Measurements from ENCODE around the gene PLA2G7. TPM values are rescaled to one million over a fixed set of nuclear protein-coding genes. Genes with fewer than 3 reads are reported as not detected.

PLA2G7 gene
- total RNA-seq, 2 donors from 2014 or later: 1.2 to 2.9 TPM

DNA sequence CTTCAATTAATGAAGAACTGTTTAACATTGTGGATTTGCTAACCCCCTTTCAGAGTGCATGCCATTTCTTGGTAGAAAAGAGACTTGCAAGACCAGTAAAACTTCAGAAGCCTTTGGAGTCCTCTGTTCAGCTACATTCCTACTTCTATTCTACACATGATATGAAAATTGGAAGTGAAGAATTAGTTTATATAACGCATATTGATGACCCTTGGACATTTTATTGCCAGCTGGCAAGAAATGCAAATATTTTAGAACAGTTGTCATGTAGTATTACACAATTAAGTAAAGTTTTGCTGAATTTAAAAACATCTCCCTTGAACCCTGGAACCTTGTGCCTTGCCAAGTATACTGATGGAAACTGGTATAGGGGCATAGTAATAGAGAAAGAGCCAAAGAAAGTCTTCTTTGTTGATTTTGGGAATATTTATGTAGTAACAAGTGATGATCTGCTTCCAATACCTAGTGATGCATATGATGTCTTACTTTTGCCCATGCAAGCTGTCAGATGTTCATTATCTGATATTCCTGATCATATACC is 44.2 kb downstream of the PLA2G7 start:
- no peaks in the 10 kb centered on the region for H3K4me1 ChIP-seq
- no peak overlapping the region for H3K4me3 ChIP-seq
- H3K9me3 ChIP-seq: no peaks in the 10 kb centered on the region
- no peak overlapping the region for H3K9ac ChIP-seq (ENCODE audit: low read depth in 2 of 2, low read length in 2 of 2)
- intact Hi-C loops (cut with DNase I): no loop called here
- DNase-seq: no peak
- TF ChIP-seq, protein P1, sequence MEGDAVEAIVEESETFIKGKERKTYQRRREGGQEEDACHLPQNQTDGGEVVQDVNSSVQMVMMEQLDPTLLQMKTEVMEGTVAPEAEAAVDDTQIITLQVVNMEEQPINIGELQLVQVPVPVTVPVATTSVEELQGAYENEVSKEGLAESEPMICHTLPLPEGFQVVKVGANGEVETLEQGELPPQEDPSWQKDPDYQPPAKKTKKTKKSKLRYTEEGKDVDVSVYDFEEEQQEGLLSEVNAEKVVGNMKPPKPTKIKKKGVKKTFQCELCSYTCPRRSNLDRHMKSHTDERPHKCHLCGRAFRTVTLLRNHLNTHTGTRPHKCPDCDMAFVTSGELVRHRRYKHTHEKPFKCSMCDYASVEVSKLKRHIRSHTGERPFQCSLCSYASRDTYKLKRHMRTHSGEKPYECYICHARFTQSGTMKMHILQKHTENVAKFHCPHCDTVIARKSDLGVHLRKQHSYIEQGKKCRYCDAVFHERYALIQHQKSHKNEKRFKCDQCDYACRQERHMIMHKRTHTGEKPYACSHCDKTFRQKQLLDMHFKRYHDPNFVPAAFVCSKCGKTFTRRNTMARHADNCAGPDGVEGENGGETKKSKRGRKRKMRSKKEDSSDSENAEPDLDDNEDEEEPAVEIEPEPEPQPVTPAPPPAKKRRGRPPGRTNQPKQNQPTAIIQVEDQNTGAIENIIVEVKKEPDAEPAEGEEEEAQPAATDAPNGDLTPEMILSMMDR (IDR thresholded peaks at IDR 0.05): no peak
- H3K27ac ChIP-seq: no peak overlapping the region
- no peaks in the 10 kb centered on the region for H3K36me3 ChIP-seq
- no peaks in the 10 kb centered on the region for H3K27me3 ChIP-seq

DNA sequence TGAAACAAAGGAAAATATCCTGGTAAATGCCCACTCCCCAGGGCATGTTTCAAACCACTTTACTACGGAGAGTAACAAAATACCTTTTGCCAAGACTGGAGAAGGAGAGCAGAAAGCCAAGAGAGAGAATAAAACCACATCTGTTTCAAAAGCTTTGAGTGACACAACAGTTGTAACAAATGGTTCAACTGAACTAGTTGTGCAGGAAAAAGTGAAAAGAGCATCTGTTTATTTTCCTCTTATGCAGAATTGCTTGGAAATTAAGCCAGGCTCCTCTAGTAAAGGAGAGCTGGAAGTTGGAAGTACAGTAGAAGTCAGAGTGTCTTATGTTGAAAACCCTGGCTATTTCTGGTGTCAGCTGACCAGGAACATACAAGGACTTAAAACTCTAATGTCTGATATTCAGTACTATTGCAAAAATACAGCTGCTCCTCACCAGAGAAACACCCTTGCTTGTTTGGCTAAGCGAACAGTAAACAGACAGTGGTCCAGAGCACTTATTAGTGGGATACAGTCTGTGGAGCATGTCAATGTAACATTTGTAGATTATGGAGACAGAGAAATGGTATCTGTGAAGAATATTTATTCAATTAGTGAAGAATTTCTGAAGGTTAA is 44.9 kb downstream of the PLA2G7 start:
- no peaks in the 10 kb centered on the region for H3K4me1 ChIP-seq
- no peak for DNase-seq
- intact Hi-C loops (cut with DNase I): no loop called here

GRCh38 chr6:46689657-46690056 is 45.5 kb downstream of the PLA2G7 start:
- no peak for DNase-seq
- Histone ChIP-seq H3K27ac (no peak overlapping the region), H3K36me3 (no peaks in the 10 kb centered on the region), H3K4me3 (no peak overlapping the region), H3K9me3 (no peaks in the 10 kb centered on the region), H3K4me1 (no peaks in the 10 kb centered on the region), H3K9ac (ENCODE audit: low read depth in 2 of 2, low read length in 2 of 2) (no peak overlapping the region), H3K27me3 (no peaks in the 10 kb centered on the region)
- intact Hi-C loops (cut with DNase I): no loop called here
- TF ChIP-seq, protein P1 (IDR thresholded peaks at IDR 0.05): no peak

More for the DNA sequence above, 44.9 kb downstream of the PLA2G7 start:
- no peaks in the 10 kb centered on the region for H3K27me3 ChIP-seq
- no peaks in the 10 kb centered on the region for H3K9me3 ChIP-seq
- no peak overlapping the region for H3K4me3 ChIP-seq
- TF ChIP-seq, protein P1 (IDR thresholded peaks at IDR 0.05): no peak
- no peak overlapping the region for H3K9ac ChIP-seq (ENCODE audit: low read depth in 2 of 2, low read length in 2 of 2)
- no peaks in the 10 kb centered on the region for H3K36me3 ChIP-seq
- no peak overlapping the region for H3K27ac ChIP-seq

DNA sequence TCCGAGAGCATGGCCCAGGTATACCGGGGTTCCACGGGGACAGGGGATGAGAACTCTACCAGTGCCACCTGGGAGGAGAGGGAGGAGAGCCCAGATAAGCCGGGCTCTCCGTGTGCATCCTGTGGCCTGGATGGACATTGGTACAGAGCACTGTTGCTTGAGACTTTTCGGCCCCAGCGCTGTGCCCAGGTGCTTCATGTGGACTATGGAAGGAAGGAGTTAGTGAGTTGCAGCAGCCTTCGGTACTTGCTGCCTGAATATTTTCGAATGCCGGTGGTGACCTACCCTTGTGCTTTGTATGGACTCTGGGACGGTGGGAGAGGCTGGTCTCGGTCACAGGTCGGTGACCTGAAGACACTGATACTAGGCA is 46.2 kb downstream of the PLA2G7 start:
- no peaks in the 10 kb centered on the region for H3K9me3 ChIP-seq
- no peak overlapping the region for H3K27ac ChIP-seq
- no peaks in the 10 kb centered on the region for H3K4me1 ChIP-seq
- H3K4me3 ChIP-seq: no peak overlapping the region
- TF ChIP-seq, protein P1 (IDR thresholded peaks at IDR 0.05): no peak
- intact Hi-C loops (cut with DNase I): no loop called here
- H3K27me3 ChIP-seq: no peaks in the 10 kb centered on the region
- H3K36me3 ChIP-seq: no peaks in the 10 kb centered on the region
- DNase-seq: no peak
- no peak overlapping the region for H3K9ac ChIP-seq (ENCODE audit: low read depth in 2 of 2, low read length in 2 of 2)

DNA sequence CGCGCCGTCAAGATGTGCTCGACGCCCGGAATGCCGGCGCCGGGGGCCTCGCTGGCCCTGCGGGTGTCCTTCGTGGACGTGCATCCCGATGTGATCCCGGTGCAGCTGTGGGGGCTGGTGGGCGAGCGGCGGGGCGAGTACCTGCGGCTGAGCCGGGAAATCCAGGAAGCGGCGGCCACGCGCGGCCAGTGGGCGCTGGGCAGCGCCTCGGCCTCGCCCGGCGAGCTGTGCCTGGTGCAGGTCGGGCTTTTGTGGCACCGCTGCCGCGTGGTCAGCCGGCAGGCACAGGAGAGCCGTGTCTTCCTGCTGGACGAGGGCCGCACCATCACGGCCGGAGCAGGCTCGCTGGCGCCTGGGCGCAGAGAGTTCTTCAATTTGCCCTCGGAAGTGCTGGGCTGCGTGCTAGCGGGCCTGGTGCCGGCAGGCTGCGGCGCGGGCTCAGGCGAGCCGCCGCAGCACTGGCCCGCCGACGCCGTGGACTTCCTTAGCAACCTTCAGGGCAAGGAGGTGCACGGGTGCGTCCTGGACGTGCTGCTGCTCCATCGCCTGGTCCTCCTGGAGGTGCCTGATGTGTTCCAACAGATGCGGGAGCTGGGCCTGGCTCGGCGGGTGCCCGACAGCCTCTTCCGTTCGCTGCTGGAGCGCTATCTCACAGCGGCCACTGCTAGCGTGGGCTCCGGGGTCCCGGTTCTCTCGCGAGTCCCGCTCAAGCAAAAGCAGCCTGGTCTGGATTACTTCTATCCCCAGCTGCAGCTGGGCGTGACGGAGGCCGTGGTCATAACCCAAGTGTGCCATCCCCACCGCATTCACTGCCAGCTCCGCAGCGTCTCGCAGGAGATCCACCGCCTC is 46.8 kb downstream of the PLA2G7 start:
- TF ChIP-seq, protein P1 (IDR thresholded peaks at IDR 0.05): no peak
- no peaks in the 10 kb centered on the region for H3K9me3 ChIP-seq
- H3K27ac ChIP-seq: no peak overlapping the region
- H3K36me3 ChIP-seq: no peaks in the 10 kb centered on the region
- no peak overlapping the region for H3K4me3 ChIP-seq
- H3K4me1 ChIP-seq: no peaks in the 10 kb centered on the region
- no peaks in the 10 kb centered on the region for H3K27me3 ChIP-seq
- no peak overlapping the region for H3K9ac ChIP-seq (ENCODE audit: low read depth in 2 of 2, low read length in 2 of 2)
- DNase-seq: no peak
- intact Hi-C loops (cut with DNase I): no loop called here

Data from colonic mucosa (tissue), 4 donors.